Measurements from ENCODE around the gene ILKAP.

DNA sequence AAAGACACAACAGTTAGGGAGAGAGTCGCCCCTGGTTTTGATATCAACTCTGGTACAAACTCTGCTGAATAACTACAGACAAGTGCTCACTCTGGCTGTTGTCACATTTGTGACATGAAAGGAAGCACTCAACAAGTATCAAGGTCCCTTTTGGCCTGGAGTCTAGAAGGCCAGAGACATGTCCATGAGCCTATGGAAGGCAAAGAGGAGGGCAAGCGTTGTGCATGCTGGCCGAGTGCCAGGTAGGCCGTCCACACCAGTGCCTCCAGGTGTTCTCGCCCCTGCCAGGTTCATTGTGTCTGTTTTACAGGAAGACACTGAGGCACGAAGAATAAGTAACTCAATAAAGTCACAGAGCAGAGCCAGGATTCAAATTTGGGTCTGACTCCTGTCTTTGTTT lies 21.1 kb downstream of the ILKAP start:
- no peak for TF ChIP-seq POLR2A (IDR thresholded peaks at IDR 0.05)
- TF ChIP-seq, protein P1, sequence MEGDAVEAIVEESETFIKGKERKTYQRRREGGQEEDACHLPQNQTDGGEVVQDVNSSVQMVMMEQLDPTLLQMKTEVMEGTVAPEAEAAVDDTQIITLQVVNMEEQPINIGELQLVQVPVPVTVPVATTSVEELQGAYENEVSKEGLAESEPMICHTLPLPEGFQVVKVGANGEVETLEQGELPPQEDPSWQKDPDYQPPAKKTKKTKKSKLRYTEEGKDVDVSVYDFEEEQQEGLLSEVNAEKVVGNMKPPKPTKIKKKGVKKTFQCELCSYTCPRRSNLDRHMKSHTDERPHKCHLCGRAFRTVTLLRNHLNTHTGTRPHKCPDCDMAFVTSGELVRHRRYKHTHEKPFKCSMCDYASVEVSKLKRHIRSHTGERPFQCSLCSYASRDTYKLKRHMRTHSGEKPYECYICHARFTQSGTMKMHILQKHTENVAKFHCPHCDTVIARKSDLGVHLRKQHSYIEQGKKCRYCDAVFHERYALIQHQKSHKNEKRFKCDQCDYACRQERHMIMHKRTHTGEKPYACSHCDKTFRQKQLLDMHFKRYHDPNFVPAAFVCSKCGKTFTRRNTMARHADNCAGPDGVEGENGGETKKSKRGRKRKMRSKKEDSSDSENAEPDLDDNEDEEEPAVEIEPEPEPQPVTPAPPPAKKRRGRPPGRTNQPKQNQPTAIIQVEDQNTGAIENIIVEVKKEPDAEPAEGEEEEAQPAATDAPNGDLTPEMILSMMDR (IDR thresholded peaks at IDR 0.05): no peak
